Measurements from ENCODE around the gene CCND1. TPM values are rescaled to one million over a fixed set of nuclear protein-coding genes. Genes with fewer than 3 reads are reported as not detected.

The CCND1 gene
- total and polyA plus RNA-seq, 2 of the 8 experiments (the other 6 are each of a cell fraction or from before 2014, with no cell fraction given) = 64.5 to 170 TPM

DNA sequence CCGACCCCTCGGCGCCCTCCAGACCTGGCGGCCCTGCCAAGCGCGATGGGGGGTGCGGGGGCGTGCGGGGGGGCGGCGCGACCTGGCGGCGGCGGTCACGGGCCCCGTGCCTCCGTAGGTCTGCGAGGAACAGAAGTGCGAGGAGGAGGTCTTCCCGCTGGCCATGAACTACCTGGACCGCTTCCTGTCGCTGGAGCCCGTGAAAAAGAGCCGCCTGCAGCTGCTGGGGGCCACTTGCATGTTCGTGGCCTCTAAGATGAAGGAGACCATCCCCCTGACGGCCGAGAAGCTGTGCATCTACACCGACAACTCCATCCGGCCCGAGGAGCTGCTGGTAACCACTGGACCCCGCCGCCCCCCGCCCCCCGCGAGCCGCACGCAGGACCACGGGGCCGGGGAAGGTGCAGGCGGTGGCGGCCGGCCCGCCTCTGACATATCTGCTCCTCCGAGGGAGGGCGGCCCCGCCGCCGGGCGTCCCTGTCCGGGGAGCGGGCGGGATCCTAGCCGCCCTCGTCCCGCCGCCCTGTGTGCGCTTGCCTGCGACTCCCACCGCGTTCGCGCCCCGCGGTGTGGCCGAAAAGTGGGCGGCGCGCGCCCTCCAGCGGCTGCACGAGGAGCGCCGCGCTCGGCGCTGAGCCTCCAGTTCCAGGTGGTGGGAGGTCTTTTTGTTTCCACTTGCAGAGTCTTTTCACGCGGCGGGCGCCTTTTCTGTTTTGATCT, 2.1 kb downstream of the CCND1 start (continued):
- TF ChIP-seq TAF1 (IDR thresholded peaks at IDR 0.05; ENCODE audit: low read depth, low read length) = 0 out of 2 replicates have a peak, but pooled peaks have one; percentile 28
- no peak for TF ChIP-seq SRF (IDR thresholded peaks at IDR 0.05; ENCODE audit: low read depth, low read length)
- no peak for TF ChIP-seq TAF7 (optimal IDR thresholded peaks at IDR 0.05; ENCODE audit: borderline replicate concordance, low read depth, low read length)
- peak; percentile 54; the same call in 1 of the 2 replicates for TF ChIP-seq KDM5A (IDR thresholded peaks at IDR 0.05; ENCODE audit: low read length)
- TF ChIP-seq POLR2A (IDR thresholded peaks at IDR 0.05; ENCODE audit: control extremely low read depth in 1 of 2, low read depth in 2 of 2, low read length in 2 of 2) = peak in 1 of 2 experiments; percentile 69; a peak in 2 of 3 replicates
- TF ChIP-seq ASH2L (IDR thresholded peaks at IDR 0.05; ENCODE audit: low read length) = peak; percentile 24
- no peak for TF ChIP-seq CREB1 (IDR thresholded peaks at IDR 0.05)
- peak; percentile 22 for TF ChIP-seq EZH2 (IDR thresholded peaks at IDR 0.05; ENCODE audit: low read depth, low read length, severe bottlenecking)
- TF ChIP-seq CEBPB (IDR thresholded peaks at IDR 0.05; ENCODE audit: low read depth, low read length) = no peak
- TF ChIP-seq POLR2AphosphoS5 (IDR thresholded peaks at IDR 0.05; ENCODE audit: low read depth, low read length) = peak; percentile 28; the same call in 1 of the 2 replicates
- peak; percentile 93 to 98 for TF ChIP-seq RAD21 (IDR thresholded peaks at IDR 0.05 in 1 of 2, conservative IDR thresholded peaks at IDR 0.05 in 1 of 2; ENCODE audit: low read depth in 2 of 2, low read length in 2 of 2)
- TF ChIP-seq E2F6 (IDR thresholded peaks at IDR 0.05) = 0 out of 2 replicates have a peak, but pooled peaks have one; percentile 11
- TF ChIP-seq CTCF (IDR thresholded peaks at IDR 0.05; ENCODE audit: control extremely low read depth in 1 of 3, insufficient read depth in 1 of 3, low read depth in 1 of 3, low read length in 3 of 3) = peak in 2 of 3 experiments; percentile 91 to 94; a peak in 3 of 4 replicates

All from H1 (cell line).